H9 (cell line): ENCODE data around the gene LARP4. TPM values are rescaled to one million over a fixed set of nuclear protein-coding genes. Genes with fewer than 3 reads are reported as not detected.

Source experiments
- DNase-seq: peaks from one replicate; pipeline ENCODE4 v3.0.0-alpha.2; 2017
- H2AFZ ChIP-seq: one replicate; pipeline ENCODE4 v1.6.1; 2013; ENCODE audit warnings: mild to moderate bottlenecking, low read length, control low read depth, moderate library complexity
- H2AK5ac ChIP-seq: 2 replicates; pipeline ENCODE4 v1.6.1; 2013; ENCODE audit warnings: low read length, control low read depth, mixed read lengths; ENCODE audit not compliant: insufficient read length
- H2BK120ac ChIP-seq: one replicate; pipeline ENCODE4 v1.6.1; 2013; ENCODE audit warnings: low read depth, mild to moderate bottlenecking, low read length, control low read depth, inconsistent platforms; ENCODE audit not compliant: poor library complexity, severe bottlenecking
- H2BK12ac ChIP-seq: 2 replicates; pipeline ENCODE4 v1.6.1; 2013; ENCODE audit warnings: low read length, control low read depth, mixed read lengths, low read depth; ENCODE audit not compliant: insufficient read length
- H2BK15ac ChIP-seq: 2 replicates; pipeline ENCODE4 v1.6.1; 2013; ENCODE audit warnings: low read depth, low read length, control low read depth
- H2BK20ac ChIP-seq: one replicate; pipeline ENCODE4 v1.6.1; 2013; ENCODE audit warnings: low read depth, mild to moderate bottlenecking, low read length, control low read depth, inconsistent platforms; ENCODE audit not compliant: poor library complexity, severe bottlenecking
- H2BK5ac ChIP-seq: 2 replicates; pipeline ENCODE4 v1.6.1; 2013; ENCODE audit warnings: low read length, control low read depth, mixed read lengths; ENCODE audit not compliant: insufficient read length
- H3K14ac ChIP-seq: 2 replicates; pipeline ENCODE4 v1.6.1; 2013; ENCODE audit warnings: low read length, control low read depth; ENCODE audit not compliant: insufficient read depth
- H3K18ac ChIP-seq: 2 replicates; pipeline ENCODE4 v1.6.1; 2013; ENCODE audit warnings: low read depth, mild to moderate bottlenecking, mixed read lengths, low read length, control low read depth; ENCODE audit not compliant: insufficient read length
- H3K23ac ChIP-seq: 2 replicates; pipeline ENCODE4 v1.6.1; 2013; ENCODE audit warnings: low read length, control low read depth, mixed read lengths, low read depth; ENCODE audit not compliant: insufficient read length
- H3K23me2 ChIP-seq: 2 replicates; pipeline ENCODE4 v1.6.1; 2013; ENCODE audit warnings: low read depth, mild to moderate bottlenecking, mixed read lengths, low read length, control low read depth; ENCODE audit not compliant: insufficient read length, poor library complexity, severe bottlenecking
- H3K27ac ChIP-seq: 2 replicates; pipeline ENCODE4 v1.5.1; 2013; ENCODE audit warnings: low read length, control low read depth, mixed read lengths, low read depth; ENCODE audit not compliant: insufficient read length
- H3K27me3 ChIP-seq: 2 replicates; pipeline ENCODE4 v1.6.1; 2013; ENCODE audit warnings: low read length, control low read depth, inconsistent platforms; ENCODE audit not compliant: insufficient read depth
- H3K4ac ChIP-seq: 2 replicates; pipeline ENCODE4 v1.6.1; 2013; ENCODE audit warnings: low read depth, mild to moderate bottlenecking, control low read depth, inconsistent platforms, low read length, moderate library complexity
- H3K4me1 ChIP-seq: 2 replicates; pipeline ENCODE4 v1.6.1; 2013; ENCODE audit warnings: low read length, control low read depth, inconsistent platforms; ENCODE audit not compliant: insufficient read depth
- H3K4me2 ChIP-seq: 2 replicates; pipeline ENCODE4 v1.6.1; 2013; ENCODE audit warnings: low read length, control low read depth, mixed read lengths; ENCODE audit not compliant: insufficient read length, insufficient read depth
- H3K56ac ChIP-seq: 2 replicates; pipeline ENCODE4 v1.6.1; 2013; ENCODE audit warnings: low read depth, mild to moderate bottlenecking, mixed read lengths, low read length, control low read depth; ENCODE audit not compliant: insufficient read length
- H3K79me1 ChIP-seq: 2 replicates; pipeline ENCODE4 v1.6.1; 2013; ENCODE audit warnings: low read depth, mild to moderate bottlenecking, moderate library complexity, low read length, control low read depth, inconsistent platforms; ENCODE audit not compliant: insufficient read depth, poor library complexity, severe bottlenecking
- H3K79me2 ChIP-seq: 2 replicates; pipeline ENCODE4 v1.6.1; 2013; ENCODE audit warnings: low read length, control low read depth, inconsistent platforms; ENCODE audit not compliant: insufficient read depth
- H3K9ac ChIP-seq: 2 replicates; pipeline ENCODE4 v1.6.1; 2013; ENCODE audit warnings: low read length, control low read depth, mixed read lengths; ENCODE audit not compliant: insufficient read length; ENCODE audit errors: extremely low read depth
- H3K9me3 ChIP-seq: one replicate; pipeline ENCODE4 v1.6.1; 2013; ENCODE audit warnings: low read depth, low read length, inconsistent platforms; ENCODE audit not compliant: control insufficient read depth
- H3T11ph ChIP-seq: one replicate; pipeline ENCODE4 v1.6.1; 2013; ENCODE audit warnings: mild to moderate bottlenecking, low read length, control low read depth, inconsistent platforms
- H4K20me1 ChIP-seq: one replicate; pipeline ENCODE4 v1.6.1; 2013; ENCODE audit not compliant: control insufficient read depth, insufficient read length, insufficient read depth
- H4K5ac ChIP-seq: 2 replicates; pipeline ENCODE4 v1.6.1; 2013; ENCODE audit warnings: low read depth, mild to moderate bottlenecking, mixed read lengths, low read length, control low read depth; ENCODE audit not compliant: insufficient read length
- H4K8ac ChIP-seq: replicated peaks from 2 replicates; pipeline ENCODE4 v1.6.1; 2013; ENCODE audit warnings: low read length, control low read depth, mixed read lengths, low read depth; ENCODE audit not compliant: insufficient read length
- H4K91ac ChIP-seq: 2 replicates; pipeline ENCODE4 v1.6.1; 2013; ENCODE audit warnings: low read depth, mild to moderate bottlenecking, moderate library complexity, mixed read lengths, low read length, control low read depth; ENCODE audit not compliant: insufficient read length
- H3K27ac Mint-ChIP-seq, 3 experiments: 2 replicates in 2 of 3; 3 replicates in 1 of 3; pipeline ENCODE4 v1.8.0; 2020 to 2021; ENCODE audit warnings: mixed read lengths in 3 of 3, mild to moderate bottlenecking in 1 of 3, moderate library complexity in 1 of 3
- H3K27me3 Mint-ChIP-seq: 2 replicates; pipeline ENCODE4 v1.8.0; 2021; ENCODE audit warnings: low read depth, mild to moderate bottlenecking, moderate library complexity, mixed read lengths
- H3K36me3 Mint-ChIP-seq, 3 experiments: 2 replicates in 2 of 3; 3 replicates in 1 of 3; pipeline ENCODE4 v1.8.0; 2020 to 2021; ENCODE audit warnings: low read depth in 3 of 3, mixed read lengths in 3 of 3; ENCODE audit not compliant: insufficient read depth in 1 of 3
- H3K4me1 Mint-ChIP-seq, 2 experiments: 2 replicates each; pipeline ENCODE4 v1.8.0; 2020; ENCODE audit warnings: mixed read lengths in 2 of 2
- H3K4me3 Mint-ChIP-seq, 2 experiments: 2 replicates in 1 of 2; 3 replicates in 1 of 2; pipeline ENCODE4 v1.8.0; 2020 to 2021; ENCODE audit warnings: mild to moderate bottlenecking in 2 of 2, mixed read lengths in 2 of 2, moderate library complexity in 1 of 2
- H3K9me3 Mint-ChIP-seq, 2 experiments: 2 replicates in 1 of 2; 3 replicates in 1 of 2; pipeline ENCODE4 v1.8.0; 2020; ENCODE audit warnings: mild to moderate bottlenecking in 2 of 2, mixed read lengths in 2 of 2, moderate library complexity in 1 of 2
- WGBS: extraction: QIAGEN DNeasy Blood & Tissue Kit; methylation state at CpG from one replicate; pipeline ENCODE4 v1.1.7; 2013; ENCODE audit warnings: missing lambda C conversion rate, low lambda C conversion rate, mixed read lengths; ENCODE audit not compliant: insufficient read length; ENCODE audit errors: extremely low coverage; 5-methylcytosine and 5-hydroxymethylcytosine counted together
- total RNA-seq: library from RNA; stranded (reverse); gene quantifications from 2 replicates; pipeline ENCODE4 v1.2.1, GENCODE V29; 2021
- TF ChIP-seq, protein P1 (sequence below): fragments of 200-600 bp; sonication (generic); conservative IDR thresholded peaks from 3 replicates; pipeline ENCODE4 v1.8.0; 2021; ENCODE audit warnings: antibody characterized with exemption, mild to moderate bottlenecking

Gene LARP4
- total RNA-seq, 1 experiment from 2014 or later = 82.3 TPM

DNA sequence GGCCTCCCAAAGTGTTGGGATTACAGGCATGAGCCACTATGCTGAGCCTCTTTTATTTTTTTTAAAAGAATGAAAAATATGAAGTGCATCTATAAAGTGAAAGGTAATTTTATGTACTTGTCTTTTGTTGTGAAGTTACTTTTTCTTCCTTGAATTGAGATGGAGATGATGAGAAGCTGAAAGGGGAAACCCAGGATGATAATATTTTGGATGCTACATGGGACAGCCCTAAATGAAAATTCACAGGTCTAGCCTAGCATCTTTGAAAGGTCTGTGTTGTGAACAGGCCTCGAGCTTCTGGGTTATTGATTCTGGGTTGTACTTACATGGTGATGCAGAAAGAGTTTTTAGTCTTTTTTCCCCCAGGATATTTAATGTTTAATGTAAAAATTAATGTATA is 118.7 kb downstream of the LARP4 start:
- Histone ChIP-seq H4K8ac (no peak overlapping the region), H3K79me2 (peaks cover 8% of the 10 kb centered on the region; the same call in 1 of the 2 replicates), H4K5ac (no peak overlapping the region), H2BK5ac (no peak overlapping the region), H3K4me2 (no peak overlapping the region), H2BK15ac (no peak overlapping the region), H3K18ac (no peak overlapping the region), H2AFZ (no peak overlapping the region), H4K91ac (no peak overlapping the region), H2BK12ac (no peak overlapping the region), H4K20me1 (no peaks in the 10 kb centered on the region), H3K4ac (no peak overlapping the region), H3K23me2 (no peaks in the 10 kb centered on the region), H3K27ac (no peak overlapping the region), H3T11ph (no peak overlapping the region), H3K23ac (no peak overlapping the region), H3K9me3 (no peaks in the 10 kb centered on the region), H3K79me1 (peaks cover 3% of the 10 kb centered on the region), H3K27me3 (no peaks in the 10 kb centered on the region), H2AK5ac (no peak overlapping the region), H3K4me1 (no peaks in the 10 kb centered on the region; the same call in 1 of the 2 replicates), H2BK120ac (no peak overlapping the region), H3K56ac (no peak overlapping the region), H2BK20ac (no peak overlapping the region), H3K14ac (no peak overlapping the region), H3K9ac (no peak overlapping the region)
- no CpG with 5 or more reads among the region's 1 CpG for WGBS
- no peak overlapping the region for H3K27ac Mint-ChIP-seq
- H3K36me3 Mint-ChIP-seq = peaks cover 0 to 3% (median 0%) of the 10 kb centered on the region in 3 experiments; a peak in 1 of 7 replicates
- peaks cover 5 to 6% of the 10 kb centered on the region in 2 experiments; a peak in 3 of 4 replicates for H3K4me1 Mint-ChIP-seq
- TF ChIP-seq, protein P1, sequence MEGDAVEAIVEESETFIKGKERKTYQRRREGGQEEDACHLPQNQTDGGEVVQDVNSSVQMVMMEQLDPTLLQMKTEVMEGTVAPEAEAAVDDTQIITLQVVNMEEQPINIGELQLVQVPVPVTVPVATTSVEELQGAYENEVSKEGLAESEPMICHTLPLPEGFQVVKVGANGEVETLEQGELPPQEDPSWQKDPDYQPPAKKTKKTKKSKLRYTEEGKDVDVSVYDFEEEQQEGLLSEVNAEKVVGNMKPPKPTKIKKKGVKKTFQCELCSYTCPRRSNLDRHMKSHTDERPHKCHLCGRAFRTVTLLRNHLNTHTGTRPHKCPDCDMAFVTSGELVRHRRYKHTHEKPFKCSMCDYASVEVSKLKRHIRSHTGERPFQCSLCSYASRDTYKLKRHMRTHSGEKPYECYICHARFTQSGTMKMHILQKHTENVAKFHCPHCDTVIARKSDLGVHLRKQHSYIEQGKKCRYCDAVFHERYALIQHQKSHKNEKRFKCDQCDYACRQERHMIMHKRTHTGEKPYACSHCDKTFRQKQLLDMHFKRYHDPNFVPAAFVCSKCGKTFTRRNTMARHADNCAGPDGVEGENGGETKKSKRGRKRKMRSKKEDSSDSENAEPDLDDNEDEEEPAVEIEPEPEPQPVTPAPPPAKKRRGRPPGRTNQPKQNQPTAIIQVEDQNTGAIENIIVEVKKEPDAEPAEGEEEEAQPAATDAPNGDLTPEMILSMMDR = no peak
- DNase-seq = no peak
- H3K9me3 Mint-ChIP-seq = no peaks in the 10 kb centered on the region
- no peaks in the 10 kb centered on the region for H3K27me3 Mint-ChIP-seq
- no peak overlapping the region for H3K4me3 Mint-ChIP-seq
